HepG2 (cell line): ENCODE measurements around the gene ZIM2. TPM values are rescaled to one million over a fixed set of nuclear protein-coding genes. Genes with fewer than 3 reads are reported as not detected.
A peak's percentile ranks its signal among the peaks of the same experiment; 100 is the strongest.

Experiments used
- ATAD3A ChIP-seq: sonication (generic); formaldehyde crosslinking; IDR thresholded peaks from 2 replicates; pipeline ENCODE4 v1.4.0; 2020; ENCODE audit warnings: missing genetic modification reagents
- CEBPG ChIP-seq: IDR thresholded peaks from 2 replicates; pipeline ENCODE4 v1.6.1; 2016
- E2F1 ChIP-seq: sonication (generic); formaldehyde crosslinking; IDR thresholded peaks from 2 replicates; pipeline ENCODE4 v1.5.0; 2020; ENCODE audit warnings: missing genetic modification reagents
- FOSL2 ChIP-seq: sonication (generic); formaldehyde crosslinking; IDR thresholded peaks from 2 replicates; pipeline ENCODE4 v1.4.0; 2020; ENCODE audit warnings: missing genetic modification reagents
- HHEX ChIP-seq: IDR thresholded peaks from 2 replicates; pipeline ENCODE4 v1.6.1; 2016; ENCODE audit warnings: control low read depth
- HNF1B ChIP-seq: sonication (generic); formaldehyde crosslinking; IDR thresholded peaks from 2 replicates; pipeline ENCODE4 v1.5.1; 2020; ENCODE audit warnings: mild to moderate bottlenecking, moderate library complexity, missing genetic modification reagents
- HOXA7 ChIP-seq: sonication (generic); formaldehyde crosslinking; IDR thresholded peaks from 2 replicates; pipeline ENCODE4 v1.8.1; 2022; ENCODE audit warnings: mild to moderate bottlenecking, missing genetic modification reagents, moderate library complexity
- KLF6 ChIP-seq: IDR thresholded peaks from 2 replicates; pipeline ENCODE4 v1.8.0; 2016; ENCODE audit warnings: missing biosample characterization, missing genetic modification reagents
- KMT2B ChIP-seq: IDR thresholded peaks from 2 replicates; pipeline ENCODE4 v1.6.1; 2016; ENCODE audit warnings: missing genetic modification reagents, missing compliant biosample characterization
- MIXL1 ChIP-seq: IDR thresholded peaks from 2 replicates; pipeline ENCODE4 v1.6.1; 2016
- MNT ChIP-seq: fragments of 450-650 bp; IDR thresholded peaks from 2 replicates; pipeline ENCODE4 v1.6.1; 2016
- MTA3 ChIP-seq: sonication (generic); formaldehyde crosslinking; IDR thresholded peaks from 2 replicates; pipeline ENCODE4 v1.4.0; 2020; ENCODE audit warnings: missing genetic modification reagents
- RFX5 ChIP-seq: IDR thresholded peaks from 2 replicates; pipeline ENCODE4 v1.6.1; 2011; ENCODE audit warnings: low read depth, low read length, improper control_type of control experiment
- SOX5 ChIP-seq: IDR thresholded peaks from 2 replicates; pipeline ENCODE4 v1.6.1; 2016; ENCODE audit warnings: borderline replicate concordance
- SRF ChIP-seq: IDR thresholded peaks from 2 replicates; pipeline ENCODE4 v1.6.1; 2011; ENCODE audit warnings: mild to moderate bottlenecking, low read depth, low read length, moderate library complexity
- TBP ChIP-seq: sonication (generic); formaldehyde crosslinking; IDR thresholded peaks from 2 replicates; pipeline ENCODE4 v1.5.0; 2020; ENCODE audit warnings: missing genetic modification reagents
- ZBTB3 ChIP-seq: sonication (generic); formaldehyde crosslinking; IDR thresholded peaks from 2 replicates; pipeline ENCODE4 v1.4.0; 2020; ENCODE audit warnings: low read depth, mild to moderate bottlenecking, moderate library complexity, missing genetic modification reagents, borderline replicate concordance
- ZBTB38 ChIP-seq: sonication (generic); formaldehyde crosslinking; IDR thresholded peaks from 2 replicates; pipeline ENCODE4 v1.5.1; 2020; ENCODE audit warnings: mild to moderate bottlenecking, missing genetic modification reagents
- ZNF326 ChIP-seq: sonication (generic); formaldehyde crosslinking; IDR thresholded peaks from 2 replicates; pipeline ENCODE4 v1.4.0; 2020; ENCODE audit warnings: missing genetic modification reagents, borderline replicate concordance
- ZNF431 ChIP-seq: sonication (generic); formaldehyde crosslinking; IDR thresholded peaks from 2 replicates; pipeline ENCODE4 v1.9.0; 2022; ENCODE audit warnings: missing genetic modification reagents, low read depth, mild to moderate bottlenecking, borderline replicate concordance
- ZNF569 ChIP-seq: sonication (generic); formaldehyde crosslinking; IDR thresholded peaks from 2 replicates; pipeline ENCODE4 v1.5.0; 2020; ENCODE audit warnings: mild to moderate bottlenecking, missing genetic modification reagents, moderate library complexity, borderline replicate concordance
- ZNF615 ChIP-seq: sonication (generic); formaldehyde crosslinking; IDR thresholded peaks from 2 replicates; pipeline ENCODE4 v1.5.0; 2020; ENCODE audit warnings: mild to moderate bottlenecking, missing genetic modification reagents, borderline replicate concordance
- ZNF678 ChIP-seq: sonication (generic); formaldehyde crosslinking; IDR thresholded peaks from 2 replicates; pipeline ENCODE4 v1.4.0; 2020; ENCODE audit warnings: mild to moderate bottlenecking, missing genetic modification reagents
- polyA plus RNA-seq, 8 experiments: library from polyadenylated mRNA; depleted of rRNA in 3 of 8; stranded (reverse) in 7 of 8; unstranded in 1 of 8; fragments of >200 nt; fragmentation: Illumina TruSeq in 4 of 8; extraction: Trizol in 4 of 8; gene quantifications; 2 replicates each; pipeline versions ENCODE4 v1.2.1 to v1.2.3, GENCODE V29; 2011 to 2016; ENCODE audit warnings: low read depth in 4 of 8, missing spikeins in 1 of 8, mixed read lengths in 1 of 8; ENCODE audit not compliant: insufficient read depth in 1 of 8
- total RNA-seq, 5 experiments: library from RNA; depleted of rRNA; stranded (reverse); fragments of >200 nt; fragmentation: Illumina TruSeq; extraction: Trizol; gene quantifications; 2 replicates each; pipeline ENCODE4 v1.2.3, GENCODE V29; 2016; ENCODE audit warnings: low read depth in 1 of 5
- TF ChIP-seq, protein P1 (sequence below): sonication (generic); formaldehyde crosslinking; IDR thresholded peaks from 2 replicates; pipeline ENCODE4 v1.4.0; 2020; ENCODE audit warnings: missing genetic modification reagents
- TF ChIP-seq, protein P2 (sequence below): sonication (generic); formaldehyde crosslinking; IDR thresholded peaks from 2 replicates; pipeline ENCODE4 v1.8.0; 2022; ENCODE audit warnings: mild to moderate bottlenecking, missing genetic modification reagents; ENCODE audit not compliant: insufficient replicate concordance

Gene ZIM2
- total and polyA plus RNA-seq, 2 of the 13 experiments (the other 11 are each of a cell fraction or from before 2014, with no cell fraction given): 7.2 to 10.3 TPM

GRCh38 chr19:56880592-56881190 lies 40.2 kb upstream of the ZIM2 start (continued):
- peak; percentile 34; the same call in 1 of the 2 replicates for TF ChIP-seq MNT
- TF ChIP-seq E2F1 (CRISPR knock-in tag): no peak
- peak; percentile 41; the same call in 1 of the 2 replicates for TF ChIP-seq CEBPG (CRISPR knock-in tag)
- peak; percentile 72; the same call in 1 of the 2 replicates for TF ChIP-seq ZBTB3 (CRISPR knock-in tag)
- TF ChIP-seq KMT2B (CRISPR knock-in tag): peak; percentile 35; the same call in 1 of the 2 replicates
- TF ChIP-seq ATAD3A: no peak
- TF ChIP-seq ZNF431: peak; percentile 70; the same call in 1 of the 2 replicates
- TF ChIP-seq KLF6 (CRISPR knock-in tag): peak; percentile 32; the same call in 1 of the 2 replicates
- TF ChIP-seq, protein P1, sequence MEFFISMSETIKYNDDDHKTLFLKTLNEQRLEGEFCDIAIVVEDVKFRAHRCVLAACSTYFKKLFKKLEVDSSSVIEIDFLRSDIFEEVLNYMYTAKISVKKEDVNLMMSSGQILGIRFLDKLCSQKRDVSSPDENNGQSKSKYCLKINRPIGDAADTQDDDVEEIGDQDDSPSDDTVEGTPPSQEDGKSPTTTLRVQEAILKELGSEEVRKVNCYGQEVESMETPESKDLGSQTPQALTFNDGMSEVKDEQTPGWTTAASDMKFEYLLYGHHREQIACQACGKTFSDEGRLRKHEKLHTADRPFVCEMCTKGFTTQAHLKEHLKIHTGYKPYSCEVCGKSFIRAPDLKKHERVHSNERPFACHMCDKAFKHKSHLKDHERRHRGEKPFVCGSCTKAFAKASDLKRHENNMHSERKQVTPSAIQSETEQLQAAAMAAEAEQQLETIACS (CRISPR knock-in tag): no peak
- no peak for TF ChIP-seq MTA3 (CRISPR knock-in tag)
- TF ChIP-seq ZNF678 (CRISPR knock-in tag): no peak; the same call in 1 of the 2 replicates
- TF ChIP-seq ZNF569 (CRISPR knock-in tag): no peak; the same call in 1 of the 2 replicates
- peak; percentile 99 for TF ChIP-seq HNF1B (CRISPR knock-in tag)
- TF ChIP-seq SOX5 (CRISPR knock-in tag): peak; percentile 83
- peak; percentile 87 for TF ChIP-seq ZBTB38
- TF ChIP-seq SRF: 0 out of 2 replicates have a peak, but pooled peaks have one; percentile 4
- peak; percentile 87 for TF ChIP-seq MIXL1 (CRISPR knock-in tag)
- peak; percentile 56; the same call in 1 of the 2 replicates for TF ChIP-seq ZNF615 (CRISPR knock-in tag)
- TF ChIP-seq HOXA7: no peak
- TF ChIP-seq HHEX (CRISPR knock-in tag): peak; percentile 27; the same call in 1 of the 2 replicates
- no peak for TF ChIP-seq RFX5
- TF ChIP-seq TBP (CRISPR knock-in tag): no peak
- TF ChIP-seq FOSL2 (CRISPR knock-in tag): peak; percentile 75
- no peak for TF ChIP-seq ZNF326 (CRISPR knock-in tag)
- TF ChIP-seq, protein P2, sequence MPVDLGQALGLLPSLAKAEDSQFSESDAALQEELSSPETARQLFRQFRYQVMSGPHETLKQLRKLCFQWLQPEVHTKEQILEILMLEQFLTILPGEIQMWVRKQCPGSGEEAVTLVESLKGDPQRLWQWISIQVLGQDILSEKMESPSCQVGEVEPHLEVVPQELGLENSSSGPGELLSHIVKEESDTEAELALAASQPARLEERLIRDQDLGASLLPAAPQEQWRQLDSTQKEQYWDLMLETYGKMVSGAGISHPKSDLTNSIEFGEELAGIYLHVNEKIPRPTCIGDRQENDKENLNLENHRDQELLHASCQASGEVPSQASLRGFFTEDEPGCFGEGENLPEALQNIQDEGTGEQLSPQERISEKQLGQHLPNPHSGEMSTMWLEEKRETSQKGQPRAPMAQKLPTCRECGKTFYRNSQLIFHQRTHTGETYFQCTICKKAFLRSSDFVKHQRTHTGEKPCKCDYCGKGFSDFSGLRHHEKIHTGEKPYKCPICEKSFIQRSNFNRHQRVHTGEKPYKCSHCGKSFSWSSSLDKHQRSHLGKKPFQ: peak; percentile 72
